GM18508 (cell line): Measurements from ENCODE around the gene GPR156.
"Not testable (repeated sequence)": the region's sequence is repeated elsewhere in the genome, so short reads cannot be mapped to it uniquely, and the experiment has no call there.

Experiments used
- ATAC-seq: cut with Tn5 transposase; IDR thresholded peaks from one replicate; pipeline ENCODE4 v1.9.1; 2021; ENCODE audit warnings: moderate number of reproducible peaks; ENCODE audit not compliant: insufficient read depth, unreplicated experiment

The GPR156 gene

DNA sequence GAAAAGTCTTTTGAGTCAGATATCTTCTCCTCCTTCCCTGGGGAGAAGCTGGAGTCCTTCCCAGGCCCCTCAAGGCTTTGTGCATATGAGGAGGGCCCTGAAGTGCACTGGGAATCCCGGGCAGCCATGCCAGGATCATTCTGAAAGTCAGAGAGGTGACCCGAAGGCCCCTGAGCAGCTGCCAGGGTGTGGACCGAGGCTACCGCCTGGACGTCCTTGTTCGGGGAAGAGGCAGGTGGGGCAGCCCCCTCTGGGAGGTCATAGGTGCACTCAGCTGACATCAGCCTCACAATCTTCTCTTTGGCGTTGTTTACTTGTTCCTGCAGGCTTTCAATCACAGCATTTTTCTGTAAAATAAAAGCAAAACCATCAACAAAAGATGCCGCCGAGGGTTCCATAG, 117.0 kb downstream of the GPR156 start:
- ATAC-seq: no peak

DNA sequence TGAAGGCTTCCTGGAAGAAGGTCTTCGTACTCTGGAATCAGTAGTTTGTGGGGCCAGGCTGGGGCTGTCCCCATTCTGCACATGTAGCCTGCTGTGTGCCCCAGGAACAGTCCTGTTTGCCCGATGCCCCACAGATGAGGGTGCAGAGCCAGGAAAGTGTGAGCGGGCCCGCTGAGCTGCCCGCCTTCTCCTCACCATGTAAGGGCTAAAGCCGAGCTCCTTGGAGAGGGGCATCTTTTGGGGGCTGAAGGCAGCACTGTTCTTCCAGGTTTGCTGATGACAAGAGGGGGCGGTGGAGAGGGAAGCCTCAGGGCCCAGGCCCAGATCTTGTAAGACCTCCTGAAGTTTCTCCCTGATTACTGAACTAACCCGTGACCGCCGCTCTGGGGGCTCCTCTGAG, 117.5 kb downstream of the GPR156 start:
- ATAC-seq: no peak

DNA sequence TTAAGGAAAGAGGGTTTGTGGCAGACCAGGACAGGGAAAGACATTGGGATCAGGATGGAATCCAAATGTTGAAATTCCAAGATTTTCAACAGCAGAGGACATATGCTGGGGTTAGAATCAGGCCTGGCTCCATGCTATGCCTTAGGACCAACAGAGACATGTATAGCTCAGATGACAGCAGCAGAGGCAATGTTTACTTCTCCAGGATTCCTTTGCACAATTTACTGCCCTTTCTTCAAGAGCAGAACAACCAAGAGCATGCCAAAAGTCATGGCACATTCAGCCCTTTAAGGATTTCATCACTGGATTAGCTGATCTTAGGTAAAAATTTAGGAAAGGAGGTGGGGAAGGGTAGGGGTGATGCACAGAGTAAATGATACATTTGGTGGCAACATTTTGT, 121.2 kb downstream of the GPR156 start:
- ATAC-seq: no peak

DNA sequence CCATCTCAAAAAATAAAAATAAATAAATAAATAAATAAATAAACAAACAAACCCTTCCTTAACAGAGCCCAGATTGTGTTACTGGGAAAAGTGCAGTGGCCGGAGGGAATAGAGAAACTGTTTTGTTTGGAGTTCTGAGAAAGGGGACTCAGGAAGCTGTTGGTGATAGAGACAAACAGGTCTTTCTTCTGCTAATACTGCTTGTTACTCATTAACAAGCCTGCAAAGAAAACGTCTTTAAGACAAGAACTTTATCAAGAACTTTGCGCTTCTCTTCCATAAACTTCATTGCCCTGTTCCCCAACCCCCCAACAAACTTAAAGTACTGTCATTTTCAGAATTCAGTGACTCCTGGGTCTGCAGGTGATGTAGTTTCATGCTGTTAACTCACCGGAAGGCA, 122.0 kb downstream of the GPR156 start:
- ATAC-seq: no peak

DNA sequence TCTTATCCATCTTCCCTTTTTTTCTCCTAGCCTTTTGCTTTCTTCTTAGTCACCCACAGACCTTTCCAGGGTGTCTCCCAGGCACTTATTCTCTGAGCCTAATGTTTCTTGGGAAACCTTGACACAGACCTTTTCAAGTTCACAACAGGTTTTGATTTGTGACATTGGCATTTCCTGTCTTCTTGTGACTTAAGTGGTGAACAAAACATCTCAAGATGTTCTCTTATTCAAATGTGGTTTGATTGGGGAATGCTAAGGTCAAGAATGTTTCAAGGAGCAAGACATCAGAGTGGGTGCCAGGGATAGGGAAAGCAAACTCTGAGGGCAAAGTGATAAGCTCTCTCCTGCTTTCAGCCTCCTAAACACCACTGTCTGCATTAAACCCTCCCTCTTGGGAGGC, 122.6 kb downstream of the GPR156 start:
- ATAC-seq: no peak

DNA sequence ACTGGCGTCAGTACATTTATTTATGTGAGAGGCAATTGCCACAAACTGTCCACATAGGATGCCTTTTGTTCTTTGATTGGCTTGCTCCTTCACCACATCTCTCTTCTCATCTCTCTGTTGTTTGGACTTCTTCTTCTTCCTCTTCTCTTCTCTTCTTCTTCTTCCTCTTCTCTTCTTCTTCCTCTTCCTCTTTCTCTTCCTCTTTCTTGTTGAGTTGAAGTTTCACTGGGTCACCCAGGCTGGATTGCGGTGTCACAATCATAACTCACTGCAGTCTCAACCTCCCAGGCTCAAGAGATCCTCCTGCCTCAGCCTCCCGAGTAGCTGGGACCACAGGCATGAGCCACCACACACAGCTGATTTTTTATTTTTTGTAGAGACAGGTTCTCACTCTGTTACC, 123.1 kb downstream of the GPR156 start:
- ATAC-seq: no peak

DNA sequence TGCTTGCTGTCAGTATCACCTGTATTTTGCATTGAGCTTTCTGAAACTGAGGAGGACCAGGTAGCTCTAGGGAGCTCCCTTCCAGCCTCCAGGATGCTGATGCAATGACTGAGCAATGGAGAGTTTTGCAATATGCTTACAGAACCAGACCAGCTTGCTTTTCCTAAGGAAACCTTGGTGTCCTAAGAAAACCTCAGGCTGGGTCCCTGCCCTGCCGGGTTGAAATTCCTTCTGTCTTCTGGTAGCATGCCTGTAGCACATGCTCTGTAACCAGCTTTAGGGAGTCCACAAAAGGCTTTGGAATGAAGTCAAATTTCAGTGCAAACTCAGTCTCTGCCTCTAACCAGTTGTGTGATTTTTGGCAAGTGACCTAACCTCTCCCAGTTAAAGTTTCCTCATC, 125.0 kb downstream of the GPR156 start:
- no peak for ATAC-seq

DNA sequence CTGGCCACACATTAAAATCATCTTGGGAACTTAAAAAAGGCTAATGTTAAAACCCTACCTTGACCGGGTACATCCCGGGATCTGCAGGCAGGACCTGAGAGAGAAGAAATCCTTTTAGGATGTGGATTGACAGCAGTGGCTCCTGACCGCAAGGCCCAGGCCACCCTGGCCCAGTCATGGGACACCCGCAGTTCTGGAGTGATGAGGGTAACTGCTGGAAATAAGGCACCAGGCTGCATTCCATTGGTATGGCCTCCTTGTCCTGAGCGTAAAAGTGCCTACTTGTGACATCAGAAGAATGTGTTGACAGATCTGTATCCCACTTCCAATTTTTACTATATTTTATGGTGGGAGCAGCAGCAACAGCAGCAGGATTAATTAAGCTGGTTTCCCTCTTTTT, 127.3 kb downstream of the GPR156 start:
- no peak for ATAC-seq

DNA sequence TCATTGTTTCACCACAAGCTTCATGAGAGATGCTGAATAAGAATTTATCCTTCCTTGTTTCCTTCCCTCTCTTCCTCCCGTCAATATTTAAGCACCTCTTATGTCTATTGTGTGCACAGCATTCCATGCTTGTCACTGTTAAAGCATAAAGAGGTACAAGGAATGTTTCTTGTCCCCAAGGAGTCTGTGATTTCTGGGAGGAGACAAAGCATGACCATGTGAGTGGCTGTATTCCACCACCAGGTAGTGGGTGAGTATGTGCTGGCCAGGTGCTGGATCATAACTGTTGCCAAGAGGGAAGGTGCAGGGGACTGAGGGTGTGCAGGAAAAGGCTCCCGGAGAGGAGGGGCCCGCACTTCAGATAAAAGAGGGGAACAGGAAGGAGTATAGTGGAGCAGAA, 127.9 kb downstream of the GPR156 start:
- no peak for ATAC-seq

DNA sequence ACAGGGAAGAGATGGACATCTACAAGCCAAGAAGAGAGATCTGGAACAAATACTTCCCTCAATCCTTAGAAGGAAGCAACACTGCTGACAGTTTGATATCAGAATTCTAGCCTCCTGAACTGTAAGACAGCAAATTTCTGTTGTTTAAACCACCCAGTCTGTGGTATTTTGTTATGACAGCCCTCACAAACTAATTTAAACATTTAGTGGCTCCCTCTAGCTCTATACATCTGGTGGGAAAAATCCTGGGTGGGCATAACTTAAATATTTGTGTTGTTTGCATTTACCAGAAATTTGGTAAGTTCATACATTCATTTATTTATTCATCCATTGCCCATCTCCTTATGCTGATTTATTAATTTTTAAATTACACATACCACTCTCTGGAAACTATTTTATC, 128.3 kb downstream of the GPR156 start:
- ATAC-seq: no peak

DNA sequence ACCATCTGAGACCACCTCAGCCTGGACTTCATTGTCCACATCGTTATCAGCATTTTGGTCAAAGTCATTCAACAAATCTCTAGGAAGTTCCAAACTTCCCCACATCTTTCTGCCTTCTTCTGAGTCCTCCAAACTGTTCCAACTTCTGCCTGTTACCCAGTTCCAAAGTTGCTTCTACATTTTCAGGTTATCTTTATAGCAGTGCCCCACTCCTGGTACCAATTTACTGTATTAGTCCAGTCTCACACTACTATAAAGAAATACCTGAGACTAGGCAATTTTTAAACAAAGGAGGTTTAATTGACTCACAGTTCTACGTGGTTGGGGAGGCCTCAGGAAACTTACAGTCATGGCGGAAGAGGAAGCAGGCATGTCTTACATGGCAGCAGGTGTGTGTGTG, 129.3 kb downstream of the GPR156 start:
- ATAC-seq: not testable (repeated sequence)

DNA sequence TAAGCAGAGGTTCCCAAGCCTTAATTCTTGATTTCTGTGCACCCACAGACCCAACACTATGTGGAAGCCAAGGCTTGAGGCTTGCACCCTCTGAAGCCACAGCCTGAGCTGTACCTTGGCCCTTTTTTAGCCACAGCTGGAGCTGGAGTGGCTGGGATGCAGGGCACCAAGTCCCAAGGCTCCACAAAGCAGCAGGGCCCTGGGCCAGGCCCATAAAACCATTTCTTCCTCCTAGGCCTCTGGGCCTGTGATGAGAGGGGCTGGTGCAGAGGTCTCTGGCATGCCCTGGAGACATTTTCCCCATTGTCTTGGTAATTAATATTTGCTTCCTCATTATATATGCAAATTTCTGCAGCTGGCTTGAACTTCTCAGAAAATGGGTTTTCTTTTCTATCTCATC, 129.9 kb downstream of the GPR156 start:
- ATAC-seq: no peak

DNA sequence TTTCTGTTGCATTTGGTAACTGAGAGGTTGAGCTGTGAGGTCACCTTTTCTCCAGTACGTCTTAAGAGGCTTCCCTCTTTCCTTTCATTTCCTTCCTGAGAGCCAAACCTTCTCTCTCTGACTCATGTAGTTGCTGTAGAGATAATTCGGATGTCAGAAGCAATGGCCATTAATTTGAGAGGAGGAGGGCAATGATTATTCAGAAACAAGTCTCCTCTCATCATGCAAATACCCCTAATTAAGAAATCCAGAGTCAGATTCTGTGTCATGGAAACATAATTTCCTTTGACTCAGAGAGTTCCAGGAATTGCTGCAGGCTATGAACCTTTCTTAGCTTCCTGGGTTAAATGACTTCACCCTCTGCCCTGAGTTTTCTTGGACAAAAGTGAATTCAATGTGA, 131.7 kb downstream of the GPR156 start:
- ATAC-seq: no peak

DNA sequence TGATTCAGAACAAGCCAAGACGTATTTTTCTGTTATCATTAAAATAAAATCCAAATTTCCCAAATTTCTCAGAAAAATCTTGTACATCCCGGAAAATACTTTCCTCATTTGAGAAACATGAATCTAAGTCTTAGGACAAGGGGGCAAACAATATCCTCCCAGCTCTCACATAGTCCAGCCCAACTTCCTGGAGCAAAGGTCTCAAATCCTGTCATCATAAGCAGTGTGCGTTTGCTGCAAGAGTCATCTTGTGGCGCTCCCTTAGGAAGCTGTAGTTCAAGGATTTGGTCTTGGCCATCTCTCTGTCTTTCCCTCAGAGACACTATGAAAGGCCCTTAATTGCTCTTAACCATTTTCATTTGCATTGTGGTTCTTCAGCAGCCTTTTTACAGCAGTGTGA, 133.2 kb downstream of the GPR156 start:
- no peak for ATAC-seq

DNA sequence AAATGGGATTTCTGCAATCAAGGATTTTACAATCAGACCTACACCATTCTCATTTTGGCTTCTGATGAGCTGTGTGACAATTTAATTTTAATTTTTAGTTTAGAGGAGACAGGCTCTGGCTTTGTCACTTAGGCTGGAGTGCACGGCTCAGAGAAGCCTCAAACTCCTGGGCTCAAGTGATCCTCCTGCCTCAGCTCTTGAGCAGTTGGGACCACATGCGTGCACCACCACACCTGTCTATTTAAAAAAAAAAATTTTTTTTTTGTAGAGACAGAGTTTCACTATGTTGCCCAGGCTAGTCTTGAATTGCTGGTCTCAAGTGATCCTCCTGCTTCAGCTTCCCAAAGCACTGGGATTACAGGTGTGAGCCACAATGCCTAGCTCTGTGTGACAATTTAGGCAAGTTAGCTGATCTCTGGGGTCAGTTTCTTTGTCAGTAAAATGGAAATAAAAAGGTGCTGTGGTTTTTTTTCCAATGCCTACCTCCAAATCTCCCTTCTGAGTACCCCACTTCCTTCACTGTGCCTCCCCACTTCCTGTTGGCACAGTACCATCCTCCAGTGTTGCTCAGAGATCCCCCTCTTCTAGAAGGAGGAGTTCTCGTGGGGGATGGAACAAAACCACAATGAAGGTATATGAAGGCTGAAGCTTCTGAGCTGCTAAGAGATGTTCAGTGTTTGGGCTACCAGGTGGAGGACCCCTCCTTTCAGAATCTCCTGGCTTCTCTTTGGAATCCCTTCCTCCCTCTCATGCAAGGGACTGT, 136.7 kb downstream of the GPR156 start:
- no peak for ATAC-seq

DNA sequence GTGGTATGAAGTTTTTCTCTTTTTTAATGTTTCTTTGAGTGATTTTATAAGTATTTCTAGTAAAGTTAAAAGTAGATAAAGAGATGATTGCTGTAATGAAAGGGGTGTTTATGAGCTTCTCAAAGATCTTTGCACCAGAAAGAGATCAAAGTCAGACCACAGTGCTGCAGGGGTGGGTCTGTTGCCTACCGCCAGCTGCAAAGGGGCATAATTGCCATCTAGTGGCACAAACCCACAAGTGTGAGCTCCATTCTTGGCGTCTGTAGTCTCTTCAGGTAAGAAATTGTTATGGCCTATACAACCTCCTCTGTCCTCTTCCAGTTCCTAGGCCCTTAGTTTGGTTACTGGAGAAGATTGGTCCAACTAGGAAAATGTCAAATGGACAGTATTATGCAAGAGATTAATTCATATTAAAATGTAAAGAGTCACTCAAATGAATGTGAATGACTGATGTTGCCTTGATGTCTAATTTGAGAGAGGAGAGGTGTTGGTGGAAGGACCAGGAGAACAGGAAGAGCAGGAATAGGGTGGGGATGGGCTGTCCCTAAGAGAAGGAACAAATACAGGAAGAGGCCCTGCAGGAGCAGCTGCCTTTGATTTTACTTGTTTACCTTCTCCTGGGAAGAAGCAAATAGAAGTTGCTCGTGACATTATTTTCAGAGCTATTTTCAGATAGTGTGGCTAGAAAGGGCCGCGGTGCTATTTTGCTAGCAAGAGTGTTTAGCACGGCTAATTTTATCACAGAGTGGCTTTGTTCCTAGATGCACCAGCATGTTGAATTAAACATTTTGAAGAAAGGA, 137.8 kb downstream of the GPR156 start:
- no peak for ATAC-seq

DNA sequence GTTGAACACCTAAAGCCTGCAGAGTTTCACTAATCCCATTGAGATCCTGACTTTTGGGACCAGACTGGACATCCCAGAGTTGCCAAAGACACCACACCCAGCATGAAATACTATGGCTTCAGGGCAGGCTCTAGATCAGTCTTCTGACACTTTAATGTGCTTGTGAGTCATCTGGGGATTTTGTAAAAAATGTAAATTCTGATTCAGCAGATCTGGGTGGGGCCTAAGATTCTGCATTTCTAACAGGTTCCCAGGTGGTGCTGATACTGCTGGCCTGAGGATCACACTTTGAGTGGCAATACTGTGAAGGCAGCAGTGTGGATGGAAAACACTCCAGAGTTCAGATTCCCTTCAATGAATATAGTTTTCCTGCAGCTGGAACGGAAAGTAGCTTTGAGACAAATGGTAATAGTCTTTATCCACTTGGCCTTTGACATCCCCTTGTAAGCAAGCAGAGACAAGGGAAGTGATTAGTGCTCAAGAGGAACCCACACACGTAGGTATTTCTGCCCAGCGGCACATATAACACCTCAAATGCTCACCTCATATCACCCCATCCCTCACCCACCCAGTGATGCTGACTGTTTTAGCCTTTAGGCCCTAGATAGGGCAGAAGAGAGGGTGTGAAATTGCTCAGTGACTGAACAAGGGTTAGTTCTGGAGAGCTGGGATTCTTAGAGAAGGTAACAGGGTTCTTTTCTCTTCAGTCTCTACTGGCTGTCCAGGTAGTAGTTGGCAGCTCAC, 139.3 kb downstream of the GPR156 start:
- no peak for ATAC-seq

DNA sequence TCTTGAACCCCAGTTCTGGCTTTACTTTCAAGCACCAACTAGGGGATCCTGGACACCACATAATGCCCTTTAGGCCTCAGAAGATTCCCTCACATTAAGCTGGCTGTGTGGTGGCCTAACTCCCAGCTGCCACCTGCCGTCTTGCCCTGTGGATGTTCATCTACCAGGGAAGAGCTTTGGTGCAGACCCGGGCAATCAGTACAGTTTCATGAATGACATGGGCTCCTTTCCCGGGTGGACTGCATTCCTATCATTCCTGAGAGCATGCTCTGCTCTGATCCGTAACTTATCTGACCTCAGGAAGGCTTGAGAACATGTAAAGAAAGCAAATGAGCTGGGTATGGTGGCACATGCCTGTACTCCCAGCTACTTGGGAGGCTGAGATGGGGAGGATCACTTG, 140.8 kb downstream of the GPR156 start:
- no peak for ATAC-seq

DNA sequence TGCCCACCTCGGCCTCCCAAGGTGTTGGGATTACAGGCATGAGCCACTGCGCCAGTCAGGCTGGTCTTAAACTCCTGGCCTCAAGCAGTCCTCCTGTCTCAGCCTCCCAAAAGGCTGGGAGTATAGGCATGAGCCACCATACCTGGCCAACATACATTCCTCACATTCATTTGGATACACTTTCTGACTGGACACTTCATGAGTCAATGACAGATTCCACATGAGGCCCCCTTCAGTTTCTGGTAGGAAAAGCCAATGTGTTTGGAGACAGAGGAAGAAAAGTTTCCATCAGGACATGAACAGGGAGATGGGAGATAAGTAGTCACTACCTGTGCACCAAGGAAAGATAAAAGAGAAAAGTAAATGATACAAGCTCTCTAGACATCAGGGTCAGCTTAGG, 141.3 kb downstream of the GPR156 start:
- no peak for ATAC-seq

DNA sequence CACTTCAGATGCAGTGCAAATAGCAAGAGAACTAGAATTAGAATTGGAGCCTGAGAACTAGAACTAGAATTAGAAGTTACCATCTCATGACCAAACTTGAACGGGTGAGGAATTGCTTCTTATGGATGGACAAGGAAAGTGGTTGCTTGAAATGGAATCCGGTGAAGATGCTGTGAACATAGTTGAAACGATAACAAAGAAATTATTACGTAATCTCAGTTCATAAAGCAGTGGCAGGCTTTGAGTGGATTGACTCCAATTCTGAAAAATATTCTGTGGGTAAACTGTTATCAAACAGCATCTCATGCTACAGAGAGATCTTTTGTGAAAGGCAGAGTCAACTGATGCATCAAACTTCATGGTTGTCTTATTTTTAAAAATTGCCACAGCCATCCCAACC, 142.8 kb downstream of the GPR156 start:
- ATAC-seq: no peak

DNA sequence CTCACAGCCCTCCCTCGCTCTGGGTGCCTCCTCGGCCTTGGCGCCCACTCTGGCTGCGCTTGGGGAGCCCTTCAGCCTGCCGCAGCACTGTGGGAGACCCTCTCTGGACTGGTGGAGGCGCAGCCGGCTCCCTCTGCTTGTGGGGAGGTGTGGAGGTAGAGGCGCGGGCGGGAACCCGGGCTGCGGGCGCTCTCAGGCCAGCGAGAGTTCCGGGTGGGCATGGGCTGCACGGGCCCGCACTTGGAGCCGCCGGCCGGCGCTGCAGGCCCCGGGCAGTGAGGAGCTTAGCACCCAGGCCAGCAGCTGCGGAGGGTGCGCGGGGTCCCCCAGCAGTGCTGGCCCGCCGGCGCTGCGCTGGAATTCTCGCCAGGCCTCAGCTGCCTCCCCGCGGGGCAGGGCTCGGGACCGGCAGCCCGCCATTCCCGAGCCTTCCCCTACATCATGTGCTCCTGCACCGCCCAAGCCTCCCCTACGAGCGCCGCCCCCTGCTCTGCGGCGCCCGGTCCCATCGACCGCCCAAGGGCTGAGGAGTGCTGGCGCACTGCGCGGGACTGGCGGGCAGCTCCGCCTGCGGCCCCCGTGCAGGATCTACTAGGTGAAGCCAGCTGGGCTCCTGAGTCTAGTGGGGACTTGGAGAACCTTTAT, 144.8 kb downstream of the GPR156 start:
- ATAC-seq: no peak
